Endothelial cell of umbilical vein (primary cell): Measurements from ENCODE around the gene JUP.

ENCODE experiments used
- CTCF ChIP-seq, 2 donors: IDR thresholded peaks; 1 replicate in 1 of 2; 2 replicates in 1 of 2; pipeline ENCODE4 v1.5.1; 2011; ENCODE audit warnings: low read length in 2 of 2, mild to moderate bottlenecking in 2 of 2, moderate library complexity in 2 of 2, control low read depth in 1 of 2, inconsistent platforms in 1 of 2, low read depth in 1 of 2; ENCODE audit not compliant: insufficient read depth in 1 of 2; ENCODE audit errors: extremely low read depth in 1 of 2
- EZH2 ChIP-seq: IDR thresholded peaks from 2 replicates; pipeline ENCODE4 v1.6.1; 2012; ENCODE audit warnings: borderline replicate concordance, low read depth, mild to moderate bottlenecking, moderate library complexity, low read length, inconsistent platforms; ENCODE audit not compliant: severe bottlenecking
- FOS ChIP-seq: IDR thresholded peaks from 2 replicates; pipeline ENCODE4 v1.6.1; 2011; ENCODE audit warnings: mild to moderate bottlenecking, low read length, moderate library complexity, borderline replicate concordance; ENCODE audit not compliant: insufficient read depth
- JUN ChIP-seq: IDR thresholded peaks from 2 replicates; pipeline ENCODE4 v1.6.1; 2011; ENCODE audit warnings: borderline replicate concordance, low read depth; ENCODE audit not compliant: insufficient read length, insufficient read depth
- POLR2A ChIP-seq: IDR thresholded peaks from 2 replicates; pipeline ENCODE4 v1.6.1; 2012; ENCODE audit warnings: low read depth, mild to moderate bottlenecking, control low read depth, low read length
- POLR2AphosphoS5 ChIP-seq: IDR thresholded peaks from 2 replicates; pipeline ENCODE4 v1.6.1; 2012; ENCODE audit warnings: low read depth, mild to moderate bottlenecking, control low read depth, low read length, moderate library complexity; ENCODE audit not compliant: insufficient read depth

DNA sequence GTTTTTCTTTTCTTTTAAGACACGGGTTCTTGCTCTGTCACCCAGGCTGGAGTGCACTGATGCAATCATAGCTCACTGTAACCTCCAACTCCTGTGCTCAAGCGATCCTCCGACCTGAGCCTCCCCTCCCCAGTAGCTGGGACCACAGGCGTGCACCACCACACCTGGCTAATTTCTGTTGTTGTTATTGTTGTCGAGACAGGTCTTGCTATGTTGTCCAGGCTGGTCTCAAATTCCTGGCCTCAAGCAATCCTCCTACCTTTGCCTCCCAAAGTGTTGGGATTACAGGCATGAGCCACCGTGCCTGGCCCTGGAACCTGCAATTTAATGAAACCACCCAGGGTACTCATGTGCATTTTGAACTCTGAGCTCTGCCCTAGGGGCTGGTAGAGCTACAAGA, 24.1 kb downstream of the JUP start:
- TF ChIP-seq CTCF (IDR thresholded peaks at IDR 0.05; ENCODE audit: extremely low read depth in 1 of 2, insufficient read depth in 1 of 2, low read depth in 1 of 2, low read length in 2 of 2) (no peak), POLR2A (no peak), JUN (no peak), EZH2 (no peak), POLR2AphosphoS5 (no peak), FOS (no peak)
